GM21526 (cell line): Measurements from ENCODE around the gene TNP2.

ENCODE experiments used
- ATAC-seq: cut with Tn5 transposase; IDR thresholded peaks from one replicate; pipeline ENCODE4 v1.9.1; 2021; ENCODE audit warnings: moderate library complexity; ENCODE audit not compliant: unreplicated experiment, low FRiP score

Gene TNP2

GRCh38 chr16:11245222-11245737 is 23.8 kb downstream of the TNP2 start:
- no peak for ATAC-seq

GRCh38 chr16:11242658-11243057 is 26.5 kb downstream of the TNP2 start:
- no peak for ATAC-seq

DNA sequence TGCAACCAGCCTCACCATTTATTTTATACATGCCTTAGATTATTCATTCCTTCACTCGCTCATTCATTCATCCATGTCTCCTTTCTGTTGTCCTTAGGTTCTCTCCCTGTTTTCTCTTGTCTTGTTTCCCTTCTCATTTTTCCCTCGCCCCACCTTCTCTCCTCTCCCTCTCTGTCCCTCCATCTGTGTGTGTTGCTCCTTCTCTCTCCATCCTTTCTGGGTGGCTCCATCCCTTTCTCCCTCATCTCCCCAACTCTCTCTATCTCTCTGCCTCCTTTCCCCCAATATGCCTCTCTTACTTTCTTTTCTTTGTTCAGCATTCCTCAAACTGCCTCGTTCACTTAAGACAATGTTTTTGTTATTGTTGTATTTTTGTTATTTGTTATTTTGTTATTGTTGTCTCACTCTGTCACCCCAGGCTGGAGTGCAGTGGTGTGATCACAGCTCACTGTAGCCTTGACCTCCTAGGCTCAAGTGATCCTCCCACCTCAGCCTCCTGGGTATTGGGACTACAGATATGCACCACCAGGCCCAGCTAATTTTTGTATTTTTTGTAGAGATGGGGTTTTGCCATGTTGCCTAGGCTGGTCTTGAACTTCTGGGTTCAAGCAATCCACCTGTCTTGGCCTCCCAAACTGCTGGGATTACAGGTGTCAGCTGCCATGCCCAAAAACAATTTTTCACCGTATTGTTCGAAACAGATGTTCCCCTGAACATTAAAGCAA is 27.5 kb downstream of the TNP2 start:
- ATAC-seq, result no peak

GRCh38 chr16:11240636-11241473 is 28.3 kb downstream of the TNP2 start:
- no peak for ATAC-seq

DNA sequence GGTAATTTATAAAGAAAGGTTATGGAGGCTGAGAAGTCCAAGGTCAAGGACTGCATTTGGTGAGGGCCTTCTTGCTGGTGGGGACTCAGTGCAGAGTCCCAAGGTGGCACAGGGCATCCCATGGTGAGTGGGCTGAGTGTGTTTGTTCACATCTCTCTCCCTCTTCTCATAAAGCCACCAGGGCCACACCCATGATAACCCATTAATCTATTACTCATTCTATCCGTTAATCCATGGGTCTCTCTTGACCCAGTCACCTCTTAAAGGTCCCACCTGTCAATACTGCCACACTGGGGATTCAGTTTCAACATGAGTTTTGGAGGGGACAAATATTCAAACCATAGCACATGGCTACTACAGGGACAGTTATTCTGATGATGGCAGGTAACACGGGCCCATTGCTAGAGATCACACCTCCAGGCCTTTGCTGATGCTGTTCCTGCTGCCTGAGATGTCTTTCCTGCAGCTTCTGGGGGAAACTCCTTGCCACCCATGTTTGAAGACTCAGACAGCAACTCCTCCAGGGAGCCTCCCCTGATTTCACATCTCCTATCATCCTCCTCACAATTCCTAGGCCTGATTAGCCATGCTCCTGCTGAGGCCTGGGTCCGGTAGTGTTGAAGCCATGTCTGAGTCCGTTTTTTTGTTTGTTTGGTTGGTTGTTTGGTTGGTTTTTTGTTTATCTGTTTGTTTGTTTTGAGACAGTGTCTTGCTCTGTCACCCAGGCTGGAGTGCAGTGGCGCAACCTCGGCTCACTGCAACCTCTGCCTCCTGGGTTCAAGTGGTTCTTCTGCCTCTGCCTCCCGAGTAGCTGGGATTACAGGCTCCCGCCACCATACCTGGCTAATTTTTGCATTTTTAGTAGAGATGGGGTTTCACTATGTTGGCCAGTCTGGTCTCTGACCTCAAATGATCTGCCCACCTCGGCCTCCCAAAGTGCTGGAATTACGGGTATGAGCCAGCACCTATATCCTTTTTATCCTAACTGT is 29.2 kb downstream of the TNP2 start:
- no peak for ATAC-seq

GRCh38 chr16:11238272-11239202 is 30.6 kb downstream of the TNP2 start:
- no peak for ATAC-seq

GRCh38 chr16:11236461-11237254 is 32.5 kb downstream of the TNP2 start:
- no peak for ATAC-seq

- no peak for ATAC-seq
Measured at GRCh38 chr16:11235703-11235991, 33.5 kb downstream of the TNP2 start.

- no peak for ATAC-seq
Measured at GRCh38 chr16:11234884-11235702, 34.0 kb downstream of the TNP2 start.

DNA sequence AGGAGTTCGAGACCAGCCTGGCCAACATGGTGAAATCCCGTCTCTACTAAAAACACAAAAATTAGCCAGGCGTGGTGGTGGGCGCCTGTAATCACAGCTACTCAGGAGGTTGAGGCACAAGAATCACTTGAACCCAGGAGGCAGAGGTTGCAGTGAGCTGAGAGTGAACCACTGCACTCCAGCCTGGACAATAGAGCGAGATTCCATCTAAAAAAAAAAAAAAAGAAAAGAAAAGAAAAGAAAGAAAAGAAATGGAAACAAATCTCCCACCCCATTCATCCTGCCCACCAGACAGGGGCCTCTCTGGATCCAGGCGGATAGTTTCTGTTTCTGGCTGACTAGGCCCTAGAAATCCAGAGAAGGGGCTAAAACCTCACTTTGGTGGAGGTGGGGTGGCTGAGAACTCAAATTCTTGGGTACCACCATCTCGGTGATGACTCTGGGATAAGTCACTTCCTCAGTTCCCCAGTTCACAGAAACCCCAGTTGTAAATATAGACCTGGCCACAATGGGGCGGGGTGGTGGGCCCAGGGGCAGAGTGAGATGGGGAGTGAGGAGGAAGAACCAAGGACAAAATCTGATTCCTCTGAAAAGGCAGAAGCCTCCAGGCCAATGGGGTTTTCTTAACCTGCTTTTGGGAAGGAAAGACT is 35.3 kb downstream of the TNP2 start:
- ATAC-seq, result no peak

- peak; percentile 47 for ATAC-seq
Measured at GRCh38 chr16:11232852-11233726, 36.0 kb downstream of the TNP2 start.

DNA sequence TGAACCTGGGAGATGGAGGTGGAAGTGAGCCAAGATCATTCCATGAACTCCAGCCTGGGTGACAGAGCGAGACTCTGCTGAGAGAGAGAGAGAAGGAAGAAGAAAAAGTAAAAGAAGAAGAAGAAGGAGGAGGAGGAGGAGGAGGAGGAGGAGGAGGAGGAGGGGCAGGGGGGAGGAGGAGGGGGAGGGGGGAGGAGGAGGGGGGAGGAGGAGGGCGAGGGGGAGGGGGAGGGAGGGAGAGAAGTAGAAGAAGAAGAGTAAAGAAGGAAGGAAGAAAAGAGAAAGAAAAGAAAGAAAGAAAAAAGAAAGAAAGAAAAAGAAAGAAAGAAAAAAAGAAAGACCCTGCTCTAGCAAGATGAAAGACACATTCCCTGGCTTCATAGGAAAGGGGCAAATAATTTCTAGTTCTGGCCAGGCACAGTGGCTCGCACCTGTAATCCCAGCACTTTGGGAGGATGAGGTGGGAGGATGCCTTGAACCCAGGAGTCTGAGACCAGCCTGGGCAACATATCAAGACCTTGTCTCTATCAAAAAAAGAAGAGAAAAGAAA is 36.7 kb downstream of the TNP2 start:
- ATAC-seq, result no peak

DNA sequence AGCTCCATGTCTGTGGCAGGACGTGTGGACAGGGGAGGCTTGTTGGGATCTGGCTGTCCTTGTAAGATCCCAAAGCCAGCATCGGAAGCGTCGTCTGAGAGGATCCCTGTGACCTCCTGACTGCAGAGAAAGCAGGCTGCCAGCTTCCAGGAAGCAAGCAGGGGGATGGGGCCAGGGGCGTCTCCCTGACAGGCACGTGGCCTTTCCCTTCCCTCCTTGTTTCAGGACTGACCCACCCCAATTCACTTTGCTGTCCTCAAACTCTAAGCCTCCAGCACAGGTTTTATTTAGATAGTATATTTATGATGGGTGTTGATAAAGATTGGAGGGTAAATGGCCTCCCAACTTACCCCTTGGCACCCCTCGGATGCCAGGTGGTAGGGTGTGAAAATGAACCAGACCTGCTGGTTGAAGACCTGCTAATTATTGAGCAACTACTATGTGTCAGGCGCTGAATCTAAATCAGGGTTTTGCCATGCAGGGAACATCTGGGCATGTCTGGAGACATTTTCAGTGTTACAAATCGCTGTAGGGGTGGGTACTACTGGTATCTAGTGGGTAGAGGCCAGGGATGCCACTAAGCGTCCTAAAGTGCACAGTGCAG is 37.7 kb downstream of the TNP2 start:
- ATAC-seq, result no peak

DNA sequence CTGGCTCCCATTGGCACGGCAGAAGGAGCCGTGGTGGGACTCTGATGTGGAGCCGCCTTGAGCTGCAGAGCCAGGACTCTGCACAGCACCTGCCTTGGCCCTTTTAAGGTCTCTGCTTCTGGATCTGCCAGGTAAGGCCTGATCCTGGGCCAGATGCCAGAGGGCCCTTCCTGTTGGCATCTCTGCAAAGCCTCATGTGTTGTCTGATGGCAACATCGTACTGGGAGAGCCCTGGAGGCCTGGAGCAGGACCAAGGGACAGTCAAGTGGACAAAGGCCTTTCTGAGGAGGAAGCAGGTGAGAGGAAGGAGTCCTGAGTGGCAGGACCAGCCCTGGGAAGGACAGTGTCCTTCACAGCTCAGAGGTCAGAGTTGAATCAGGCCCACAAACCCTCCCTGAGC is 39.2 kb downstream of the TNP2 start:
- no peak for ATAC-seq

GRCh38 chr16:11229432-11229831 is 39.7 kb downstream of the TNP2 start:
- ATAC-seq, result no peak
